Measurements from ENCODE around the gene C19orf44. TPM values are rescaled to one million over a fixed set of nuclear protein-coding genes. Genes with fewer than 3 reads are reported as not detected.

Gene C19orf44
- total and polyA plus RNA-seq, 2 of the 4 experiments (the other 2 are of a cell fraction) = 1.4 to 3.8 TPM

DNA sequence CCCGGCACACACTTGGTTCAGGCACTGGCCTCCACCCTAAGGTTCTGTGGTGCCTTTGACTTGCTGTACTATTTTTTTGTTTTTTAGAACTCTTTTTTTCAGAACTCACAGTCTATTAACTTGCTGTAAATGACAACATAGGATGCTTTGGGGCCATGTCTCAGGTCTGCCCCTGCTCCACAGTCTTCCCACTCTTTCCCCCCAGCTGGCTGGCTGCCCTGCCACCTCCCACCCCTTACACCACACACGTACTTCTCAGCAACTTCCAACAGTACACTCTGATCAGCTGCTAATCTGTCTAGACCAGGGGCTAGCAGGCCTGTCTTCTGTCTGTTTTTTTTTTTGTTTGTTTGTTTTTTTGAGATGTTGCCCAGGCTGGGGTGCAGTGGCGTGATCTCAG is 8.1 kb downstream of the C19orf44 start:
- dilution Hi-C loops (cut with HindIII; ENCODE audit: low sequenced_read_pairs, unreplicated experiment) = no loop called here
- DNase-seq = no peak
- CTCF ChIA-PET = no interaction called here

More for the DNA sequence above, 8.1 kb downstream of the C19orf44 start:
- Histone ChIP-seq H3K9ac (ENCODE audit: low read depth, low read length) (no peak overlapping the region), H3K4me1 (ENCODE audit: control insufficient read depth, insufficient read depth, low read length) (no peaks in the 10 kb centered on the region; the same call in 1 of the 2 replicates), H3K18ac (ENCODE audit: low read depth, low read length) (no peak overlapping the region), H2BK5ac (ENCODE audit: low read depth, low read length, poor library complexity, severe bottlenecking) (no peak overlapping the region), H2AK5ac (ENCODE audit: low read depth, low read length) (no peak overlapping the region), H3K36me3 (ENCODE audit: control insufficient read depth, insufficient read depth, low read length) (peaks cover 36% of the 10 kb centered on the region), H2BK120ac (ENCODE audit: low read depth, low read length) (no peak overlapping the region), H3K79me1 (ENCODE audit: low read depth in 1 of 2, low read length in 2 of 2) (0 out of 4 replicates have a peak, but pooled peaks cover 3% of the 10 kb centered on the region in 2 experiments), H3K9me1 (ENCODE audit: insufficient read depth, low read length) (no peaks in the 10 kb centered on the region), H3K56ac (ENCODE audit: extremely low read depth, insufficient read depth, low read length) (no peak overlapping the region), H3K4ac (ENCODE audit: low read depth, low read length) (no peak overlapping the region), H3K23ac (ENCODE audit: low read depth, low read length) (no peak overlapping the region), H2BK20ac (ENCODE audit: low read depth, low read length) (no peak overlapping the region), H4K91ac (ENCODE audit: insufficient read depth, low read depth, low read length) (no peak overlapping the region), H4K20me1 (ENCODE audit: insufficient read depth, low read length) (no peaks in the 10 kb centered on the region), H3K27ac (ENCODE audit: insufficient read depth, low read length) (no peak overlapping the region), H4K5ac (ENCODE audit: low read depth, low read length) (no peak overlapping the region), H3K14ac (replicated peaks; ENCODE audit: low read depth, low read length) (no peak overlapping the region), H2AFZ (replicated peaks; ENCODE audit: low read length, poor library complexity) (no peak overlapping the region), H2BK15ac (ENCODE audit: low read depth, low read length) (no peak overlapping the region), H3K4me3 (ENCODE audit: insufficient read depth, low read depth, low read length) (no peak overlapping the region), H3K9me3 (ENCODE audit: control insufficient read depth, insufficient read depth, low read length) (no peaks in the 10 kb centered on the region), H2AK9ac (replicated peaks; ENCODE audit: low read depth, low read length, poor library complexity) (no peak overlapping the region), H3K4me2 (ENCODE audit: low read depth, low read length) (no peak overlapping the region), H3K27me3 (ENCODE audit: control insufficient read depth, insufficient read depth, low read length) (no peaks in the 10 kb centered on the region), H4K8ac (ENCODE audit: low read depth in 2 of 2, low read length in 2 of 2) (no peak overlapping the region)
- BruUV-seq (replicated peaks) = no TSS peak
- POLR2A ChIA-PET (ENCODE audit: unreplicated experiment) = no interaction called here
- 90% methylated on average over 2 of the region's 3 CpGs; no CpG with 5 or more reads in 1 of the 2 experiments for WGBS, 2 experiments (ENCODE audit: extremely low coverage in 2 of 2, insufficient read length in 1 of 2)
- no peak for ATAC-seq (ENCODE audit: low read depth)
- TF ChIP-seq POLR2A (IDR thresholded peaks at IDR 0.05; ENCODE audit: low read depth, low read length) = no peak
- no peak for TF ChIP-seq RFX5 (IDR thresholded peaks at IDR 0.05; ENCODE audit: low read depth, low read length)
- no peak for TF ChIP-seq RAD21 (IDR thresholded peaks at IDR 0.05; ENCODE audit: low read length)
- TF ChIP-seq CHD1 (IDR thresholded peaks at IDR 0.05; ENCODE audit: low read depth, low read length) = no peak
- TF ChIP-seq MAFK (IDR thresholded peaks at IDR 0.05; ENCODE audit: low read depth, low read length) = no peak
- no peak for TF ChIP-seq SMC3 (IDR thresholded peaks at IDR 0.05; ENCODE audit: low read depth, low read length)
- no peak for TF ChIP-seq NFE2L2 (IDR thresholded peaks at IDR 0.05; ENCODE audit: low read depth, low read length)
- no peak for TF ChIP-seq CEBPB (IDR thresholded peaks at IDR 0.05; ENCODE audit: low read depth, low read length)
- no peak for TF ChIP-seq FOS (IDR thresholded peaks at IDR 0.05; ENCODE audit: low read depth, low read length)
- TF ChIP-seq MXI1 (IDR thresholded peaks at IDR 0.05; ENCODE audit: borderline replicate concordance, low read depth, low read length) = no peak
- no peak for TF ChIP-seq BHLHE40 (IDR thresholded peaks at IDR 0.05; ENCODE audit: low read depth, low read length)
- TF ChIP-seq, protein P1, sequence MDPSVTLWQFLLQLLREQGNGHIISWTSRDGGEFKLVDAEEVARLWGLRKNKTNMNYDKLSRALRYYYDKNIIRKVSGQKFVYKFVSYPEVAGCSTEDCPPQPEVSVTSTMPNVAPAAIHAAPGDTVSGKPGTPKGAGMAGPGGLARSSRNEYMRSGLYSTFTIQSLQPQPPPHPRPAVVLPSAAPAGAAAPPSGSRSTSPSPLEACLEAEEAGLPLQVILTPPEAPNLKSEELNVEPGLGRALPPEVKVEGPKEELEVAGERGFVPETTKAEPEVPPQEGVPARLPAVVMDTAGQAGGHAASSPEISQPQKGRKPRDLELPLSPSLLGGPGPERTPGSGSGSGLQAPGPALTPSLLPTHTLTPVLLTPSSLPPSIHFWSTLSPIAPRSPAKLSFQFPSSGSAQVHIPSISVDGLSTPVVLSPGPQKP (IDR thresholded peaks at IDR 0.05; ENCODE audit: borderline replicate concordance, low read depth, low read length) = no peak
- TF ChIP-seq MAZ (IDR thresholded peaks at IDR 0.05; ENCODE audit: borderline replicate concordance, low read depth, low read length) = no peak
- TF ChIP-seq RCOR1 (IDR thresholded peaks at IDR 0.05; ENCODE audit: insufficient replicate concordance, low read length) = no peak
- no peak for TF ChIP-seq USF2 (IDR thresholded peaks at IDR 0.05; ENCODE audit: low read depth, low read length)
- TF ChIP-seq CTCF (conservative IDR thresholded peaks at IDR 0.05; ENCODE audit: low read depth, low read length) = no peak
- intact Hi-C loops (cut with micrococcal nuclease) (no loop called here), in situ Hi-C loops (cut with MboI; ENCODE audit: low sequenced_read_pairs) (no loop called here)

All from IMR-90 (cell line).